Measurements from ENCODE around the gene PPP1R8.

DNA sequence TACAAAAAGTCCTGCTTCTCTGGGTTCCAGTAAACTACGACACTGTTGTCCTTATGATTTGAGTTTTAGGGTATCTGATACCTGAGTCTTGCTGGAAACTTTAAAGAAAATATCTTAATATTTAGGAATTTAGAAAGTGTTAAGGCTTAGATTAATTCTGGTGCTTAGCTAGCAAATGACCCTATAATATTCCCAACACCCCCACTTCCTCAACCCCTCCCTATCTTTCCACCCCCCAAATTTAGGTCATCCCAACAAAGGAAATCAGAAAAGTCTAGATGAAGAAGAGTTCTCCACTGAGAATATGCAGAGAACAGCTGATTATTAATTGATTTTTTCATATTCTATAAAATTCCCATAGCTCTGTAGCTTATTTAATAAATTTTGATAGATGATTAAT, 45.9 kb upstream of the PPP1R8 start:
- no peak for TF ChIP-seq EZH2 (IDR thresholded peaks at IDR 0.05; ENCODE audit: borderline replicate concordance, low read depth, low read length, severe bottlenecking)
- TF ChIP-seq, protein P1, sequence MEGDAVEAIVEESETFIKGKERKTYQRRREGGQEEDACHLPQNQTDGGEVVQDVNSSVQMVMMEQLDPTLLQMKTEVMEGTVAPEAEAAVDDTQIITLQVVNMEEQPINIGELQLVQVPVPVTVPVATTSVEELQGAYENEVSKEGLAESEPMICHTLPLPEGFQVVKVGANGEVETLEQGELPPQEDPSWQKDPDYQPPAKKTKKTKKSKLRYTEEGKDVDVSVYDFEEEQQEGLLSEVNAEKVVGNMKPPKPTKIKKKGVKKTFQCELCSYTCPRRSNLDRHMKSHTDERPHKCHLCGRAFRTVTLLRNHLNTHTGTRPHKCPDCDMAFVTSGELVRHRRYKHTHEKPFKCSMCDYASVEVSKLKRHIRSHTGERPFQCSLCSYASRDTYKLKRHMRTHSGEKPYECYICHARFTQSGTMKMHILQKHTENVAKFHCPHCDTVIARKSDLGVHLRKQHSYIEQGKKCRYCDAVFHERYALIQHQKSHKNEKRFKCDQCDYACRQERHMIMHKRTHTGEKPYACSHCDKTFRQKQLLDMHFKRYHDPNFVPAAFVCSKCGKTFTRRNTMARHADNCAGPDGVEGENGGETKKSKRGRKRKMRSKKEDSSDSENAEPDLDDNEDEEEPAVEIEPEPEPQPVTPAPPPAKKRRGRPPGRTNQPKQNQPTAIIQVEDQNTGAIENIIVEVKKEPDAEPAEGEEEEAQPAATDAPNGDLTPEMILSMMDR (IDR thresholded peaks at IDR 0.05; ENCODE audit: borderline replicate concordance, extremely low read depth, low read length, poor library complexity, severe bottlenecking): no peak
